A172 (cell line): ENCODE measurements around the gene MRPL21. TPM values are rescaled to one million over a fixed set of nuclear protein-coding genes. Genes with fewer than 3 reads are reported as not detected.
A peak's percentile ranks its signal among the peaks of the same experiment; 100 is the strongest.

ENCODE experiments used
- DNase-seq: peaks from one replicate; pipeline ENCODE4 v3.0.0-alpha.2; 2015; ENCODE audit warnings: low spot score
- total RNA-seq: library from RNA; depleted of rRNA; stranded (reverse); fragments of >200 nt; shearing (Covaris generic); gene quantifications from 2 replicates; pipeline ENCODE4 v1.2.3, GENCODE V29; 2014; rRNA removed

The MRPL21 gene
- total RNA-seq, result 62.6 and 64.7 TPM in 2 replicates

- DNase-seq, result peak; percentile 61
Measured at GRCh38 chr11:68903288-68904247, at the start of gene MRPL21, which contains the start of gene IGHMBP2. TSS of gene MRPL21 (minus strand) at chr11:68903832. CDS start at chr11:68903810, 22 bp downstream. TSS of gene IGHMBP2 (plus strand) at chr11:68903891. CDS start at chr11:68903953, 62 bp downstream.

GRCh38 chr11:68950762-68951161, 47.1 kb upstream of the MRPL21 start:
- no peak for DNase-seq

- DNase-seq, result peak; percentile 22
Measured at GRCh38 chr11:68950270-68950669, 46.6 kb upstream of the MRPL21 start.

GRCh38 chr11:68948935-68949334, 45.3 kb upstream of the MRPL21 start:
- no peak for DNase-seq

- DNase-seq, result no peak
Measured at GRCh38 chr11:68948496-68948895, 44.9 kb upstream of the MRPL21 start.

- DNase-seq, result no peak
Measured at GRCh38 chr11:68947151-68947550, 43.5 kb upstream of the MRPL21 start.

- peak; percentile 59 for DNase-seq
Measured at GRCh38 chr11:68946416-68947090, 42.9 kb upstream of the MRPL21 start.

- DNase-seq, result no peak
Measured at GRCh38 chr11:68942751-68943271, 39.2 kb upstream of the MRPL21 start.

GRCh38 chr11:68942095-68942620, 38.5 kb upstream of the MRPL21 start:
- DNase-seq, result no peak

GRCh38 chr11:68941324-68942094, 37.9 kb upstream of the MRPL21 start:
- DNase-seq, result no peak

GRCh38 chr11:68940651-68941323, 37.2 kb upstream of the MRPL21 start:
- no peak for DNase-seq

- no peak for DNase-seq
Measured at GRCh38 chr11:68939583-68940555, 36.2 kb upstream of the MRPL21 start.

- DNase-seq, result no peak
Measured at GRCh38 chr11:68938816-68939582, 35.4 kb upstream of the MRPL21 start.

GRCh38 chr11:68938088-68938487, 34.5 kb upstream of the MRPL21 start:
- no peak for DNase-seq

- DNase-seq, result no peak
Measured at GRCh38 chr11:68936676-68937620, 33.3 kb upstream of the MRPL21 start.

- DNase-seq, result no peak
Measured at GRCh38 chr11:68936358-68936636, 32.7 kb upstream of the MRPL21 start.

GRCh38 chr11:68935516-68936357, 32.1 kb upstream of the MRPL21 start:
- no peak for DNase-seq
